KG1 (cell line): ENCODE results near the gene HHAT.

ENCODE experiments used
- DNase-seq: peaks from one replicate; lab custom pipeline; 2025; lab: John Stamatoyannopoulos, UW

Gene HHAT

DNA sequence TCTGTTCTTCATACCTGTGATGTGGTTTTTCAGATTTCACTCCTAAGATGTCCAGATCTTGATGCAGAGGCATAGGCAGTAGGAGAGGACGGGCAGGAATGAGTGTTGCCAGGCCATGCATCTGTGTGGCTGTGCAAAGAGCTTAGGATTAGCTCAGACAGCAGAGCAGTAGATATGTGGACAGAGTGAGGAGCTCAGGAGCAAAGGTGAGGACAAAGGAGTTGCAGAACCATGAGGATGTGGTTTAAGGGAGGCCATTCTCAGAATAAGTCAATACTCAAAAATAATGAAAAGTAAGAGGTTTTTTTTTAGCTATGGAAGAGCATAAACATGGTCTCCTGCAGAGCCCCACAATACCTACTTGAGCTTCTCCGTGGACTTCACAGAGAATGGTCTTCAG lies 158.3 kb downstream of the HHAT start:
- no peak for DNase-seq

DNA sequence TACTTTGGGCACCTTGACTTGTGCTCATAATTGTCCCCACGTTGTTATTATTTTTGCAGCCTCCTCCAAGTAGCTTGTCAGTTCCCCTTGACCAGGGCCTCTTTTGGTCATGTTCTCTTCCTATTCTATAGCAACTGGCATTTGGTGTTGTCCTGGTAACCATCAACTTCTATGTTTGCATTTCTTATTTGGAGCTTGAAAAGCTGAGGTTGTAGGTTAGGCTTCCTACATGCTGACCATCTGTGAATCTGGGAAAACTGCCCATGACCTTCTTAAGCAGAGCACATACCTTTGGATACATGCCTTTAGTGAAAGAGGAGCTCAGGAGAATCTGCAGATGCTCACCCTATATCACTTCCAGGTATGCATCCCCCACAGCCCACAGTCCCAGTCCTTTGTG lies 160.8 kb downstream of the HHAT start:
- DNase-seq, result no peak

DNA sequence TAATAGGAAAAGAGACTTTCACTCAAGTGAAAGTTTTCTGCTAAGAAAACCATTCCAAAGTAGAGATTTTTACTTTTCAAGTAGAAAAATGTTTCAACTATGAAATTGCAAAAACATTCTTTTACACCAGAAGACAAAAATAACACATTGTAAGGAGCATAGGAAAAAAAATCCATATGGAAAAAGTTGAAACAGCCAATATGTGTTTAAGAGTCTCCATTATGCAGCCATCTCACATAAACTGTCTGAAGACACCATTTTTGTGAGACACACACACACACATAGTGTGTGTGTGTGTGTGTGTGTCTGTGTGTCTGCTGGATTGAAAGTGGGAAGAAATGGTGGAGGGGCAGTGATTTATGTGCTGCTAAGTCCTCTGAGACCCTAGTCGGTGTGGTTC lies 162.1 kb downstream of the HHAT start:
- no peak for DNase-seq

DNA sequence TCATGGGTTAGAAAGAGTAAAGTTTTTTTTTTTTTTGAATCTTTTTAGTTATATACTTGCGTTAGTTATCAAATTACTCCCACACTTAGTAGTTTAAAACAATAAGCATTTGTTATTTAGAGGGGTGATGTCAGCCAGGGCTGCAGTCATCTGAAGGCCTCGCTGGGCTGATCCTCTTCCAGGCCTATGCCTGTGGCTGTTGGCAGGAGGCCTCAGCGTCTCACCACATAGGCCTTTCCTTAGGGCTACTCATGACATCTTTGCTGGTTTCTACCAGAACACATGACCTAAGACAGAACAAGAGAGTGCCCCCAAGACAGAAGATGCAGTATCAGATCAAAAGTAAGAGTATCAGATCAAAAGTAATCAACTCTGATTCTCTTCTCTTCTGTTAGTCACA lies 167.4 kb downstream of the HHAT start:
- DNase-seq, result no peak

DNA sequence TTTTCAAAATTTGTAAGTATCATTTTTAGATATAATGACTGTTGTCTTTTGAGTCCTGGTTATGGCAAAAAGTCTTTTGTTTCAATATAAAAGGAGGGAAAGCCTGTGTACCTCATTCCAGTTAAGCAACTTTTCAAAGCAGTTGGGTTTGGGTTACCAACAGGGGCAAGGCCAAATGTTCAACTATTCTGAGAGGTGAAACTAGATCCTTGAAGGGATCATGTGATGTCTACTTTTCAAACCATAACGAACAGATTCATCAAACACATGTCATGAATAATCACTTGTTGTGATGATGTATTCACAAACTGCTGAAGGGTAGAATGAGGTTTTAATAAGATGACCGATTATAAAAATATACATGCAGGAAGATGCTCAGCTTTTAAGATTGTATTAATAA lies 171.3 kb downstream of the HHAT start:
- DNase-seq, result no peak

DNA sequence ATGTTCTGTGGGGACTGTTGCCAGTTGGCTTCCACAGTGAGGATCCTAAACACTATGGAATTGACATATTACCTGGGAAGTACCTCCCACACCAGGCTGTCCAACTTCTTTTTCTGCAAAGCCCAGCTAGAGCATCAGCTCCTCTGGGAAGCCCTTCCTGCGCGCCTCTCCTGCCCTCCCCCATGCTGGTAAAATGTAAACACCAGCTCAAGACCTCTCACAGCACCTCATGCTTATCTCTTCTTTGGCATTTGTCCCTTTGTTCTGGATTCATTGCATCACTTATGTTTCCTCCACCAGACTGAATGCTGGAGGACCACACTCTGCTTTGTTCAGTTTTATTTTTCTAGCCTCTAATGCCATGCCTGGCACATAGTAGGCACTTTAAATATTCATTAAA lies 172.1 kb downstream of the HHAT start:
- no peak for DNase-seq

DNA sequence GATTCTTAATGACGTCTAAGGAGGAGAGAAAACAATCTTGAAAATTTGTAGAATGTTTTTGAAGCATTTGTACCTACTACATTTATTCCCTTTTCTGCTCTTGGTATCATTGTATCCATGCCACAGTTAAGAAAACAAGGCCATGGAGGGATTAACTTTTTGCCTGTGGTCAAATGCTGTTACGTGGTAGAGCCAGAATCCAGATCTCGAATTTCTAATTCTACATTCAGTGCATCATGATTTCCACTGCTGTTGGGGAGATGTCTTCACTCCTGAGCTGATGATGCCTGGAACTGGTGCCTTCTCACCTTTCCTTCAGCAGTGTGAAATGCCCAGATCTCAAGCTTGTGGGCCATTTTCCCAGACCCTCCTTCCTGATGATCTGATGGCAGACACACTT lies 175.6 kb downstream of the HHAT start:
- no peak for DNase-seq

DNA sequence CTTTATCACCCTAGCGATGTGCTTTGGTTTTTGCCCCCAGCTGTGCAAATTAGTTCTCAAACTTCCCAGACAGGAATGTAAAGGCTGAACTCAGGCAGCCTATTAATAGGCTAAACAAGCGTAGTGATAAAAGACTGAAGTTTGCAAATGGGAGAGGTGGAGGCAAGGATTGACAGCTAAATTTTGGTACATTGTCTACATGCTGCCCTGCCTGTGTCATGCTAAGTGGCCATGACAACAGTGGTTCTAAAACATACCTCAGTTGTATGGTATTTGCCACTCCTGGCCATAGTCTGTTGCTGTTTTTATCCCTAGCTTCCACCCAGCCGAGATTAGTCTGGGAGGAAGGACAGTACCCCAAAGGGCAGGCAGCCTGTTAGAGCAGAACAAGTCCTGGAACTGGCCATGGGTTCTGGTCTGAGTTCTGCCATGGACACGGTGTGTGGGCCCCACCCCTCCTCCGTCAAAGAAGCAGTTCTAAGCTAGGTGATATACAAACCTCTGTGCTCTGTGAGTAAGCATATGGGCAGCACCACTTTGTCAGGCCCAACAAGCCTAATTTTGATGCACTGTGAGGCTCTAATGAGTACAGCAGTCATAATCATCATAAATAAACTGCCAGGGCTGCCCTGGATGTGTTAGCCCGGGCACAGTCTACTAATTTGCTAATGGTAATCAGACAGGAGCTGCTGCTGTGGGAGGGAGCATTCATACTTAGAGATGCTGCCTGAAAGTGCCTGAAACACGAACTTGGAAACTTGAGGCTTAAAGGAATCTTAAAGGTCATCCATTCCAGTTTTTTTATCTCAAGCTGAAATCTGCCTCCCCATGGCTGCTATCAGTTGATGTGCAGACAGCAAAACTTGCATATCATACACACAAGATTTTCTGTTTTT lies 177.1 kb downstream of the HHAT start:
- DNase-seq, result no peak

DNA sequence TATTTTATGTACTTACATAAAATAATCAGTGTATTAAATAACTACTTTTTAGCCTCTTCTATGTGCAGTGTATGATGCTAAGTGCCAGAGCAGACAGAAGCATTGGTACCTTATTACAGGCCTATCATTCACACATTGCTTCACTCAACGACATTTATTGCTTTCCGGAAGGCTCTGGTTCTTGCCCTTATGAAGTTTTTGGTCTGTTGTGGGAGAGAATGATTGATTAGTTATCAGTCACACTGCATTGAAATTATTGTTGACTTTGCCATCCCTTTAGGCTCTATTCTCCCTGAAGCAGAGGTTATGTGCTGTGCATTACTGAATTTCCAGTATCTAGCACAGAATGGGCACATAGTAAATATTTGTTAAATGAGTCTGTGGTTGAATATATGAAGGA lies 178.0 kb downstream of the HHAT start:
- DNase-seq, result no peak

DNA sequence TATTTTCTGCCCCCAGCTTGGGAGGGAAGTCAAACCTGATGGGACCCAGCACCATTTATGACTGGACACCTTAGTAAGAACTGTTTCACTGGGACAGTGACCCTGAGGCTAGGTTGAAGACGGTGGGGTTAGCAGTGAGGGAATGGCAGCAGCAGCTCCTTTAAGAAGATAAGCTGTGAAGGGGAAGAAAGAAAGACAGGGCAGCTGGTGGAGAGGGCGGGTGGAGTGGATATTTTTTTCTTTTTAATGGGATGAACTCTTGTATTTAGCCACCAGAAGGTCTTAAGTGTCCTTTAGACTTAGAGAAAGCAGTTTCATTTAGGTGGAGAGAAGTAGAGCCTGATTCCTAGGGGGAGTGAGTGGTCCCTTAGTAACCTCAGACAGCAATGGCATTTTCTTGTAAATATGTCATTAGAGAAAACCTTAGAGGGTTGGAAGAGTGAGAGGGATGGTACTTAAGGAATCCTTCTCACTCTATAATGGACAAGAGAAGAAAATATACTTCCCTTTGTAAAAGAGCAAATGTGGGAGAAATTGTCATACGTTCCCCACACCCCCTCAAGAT lies 187.5 kb downstream of the HHAT start:
- no peak for DNase-seq

DNA sequence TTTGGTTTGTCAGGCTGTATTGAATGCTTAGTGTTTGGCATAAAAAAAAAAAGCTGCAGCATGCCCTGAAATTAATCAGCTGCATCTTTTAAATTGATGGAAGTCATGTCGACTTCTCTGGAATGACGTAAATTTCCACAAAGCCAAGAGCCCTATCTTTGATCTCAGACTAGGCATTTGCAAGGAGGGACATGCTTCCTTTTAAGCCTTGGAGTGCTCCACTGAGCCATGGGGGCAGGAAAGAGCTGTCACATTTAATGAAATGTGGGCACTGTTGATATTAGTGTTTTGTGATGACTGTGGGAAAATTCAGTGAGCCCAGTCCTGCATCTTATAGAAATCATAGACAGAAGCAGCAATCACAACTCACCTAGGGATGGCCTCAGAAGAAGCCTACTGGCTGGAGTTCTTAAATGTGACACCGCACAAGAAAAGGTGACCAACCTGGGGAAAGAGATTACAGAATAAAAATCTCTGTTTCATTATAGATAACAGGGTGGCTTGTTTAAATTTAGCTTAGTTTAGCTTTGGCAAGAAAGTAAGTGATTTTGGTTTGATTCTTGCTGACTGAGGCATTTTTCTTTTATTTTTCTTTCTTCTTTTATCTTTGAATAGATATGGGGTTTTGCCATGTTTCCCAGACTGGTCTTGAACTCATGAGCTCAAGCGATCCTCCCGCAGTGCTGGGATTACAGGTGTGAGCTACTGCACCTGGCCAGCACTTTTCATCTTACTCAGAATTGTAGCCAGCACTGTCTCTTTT lies 188.2 kb downstream of the HHAT start:
- no peak for DNase-seq

DNA sequence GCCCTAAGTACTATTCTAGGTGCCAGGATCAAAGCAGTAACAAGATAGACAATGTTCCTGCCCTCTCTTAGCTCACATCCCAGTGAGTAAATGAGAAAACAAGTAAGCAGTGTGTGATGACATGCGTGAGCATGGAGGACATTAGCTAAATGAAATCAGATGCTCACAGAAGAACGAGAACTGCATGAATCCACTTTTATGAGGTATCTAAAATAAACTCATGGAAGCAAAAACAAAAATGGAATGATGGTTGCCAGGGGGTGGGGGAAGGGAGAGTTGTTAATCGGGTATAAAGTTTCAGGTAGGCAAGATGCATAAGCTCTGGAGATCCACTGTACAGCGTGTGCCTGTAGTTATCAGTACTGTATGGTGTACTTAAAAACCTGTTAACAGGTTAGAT lies 195.1 kb downstream of the HHAT start:
- DNase-seq, result no peak

DNA sequence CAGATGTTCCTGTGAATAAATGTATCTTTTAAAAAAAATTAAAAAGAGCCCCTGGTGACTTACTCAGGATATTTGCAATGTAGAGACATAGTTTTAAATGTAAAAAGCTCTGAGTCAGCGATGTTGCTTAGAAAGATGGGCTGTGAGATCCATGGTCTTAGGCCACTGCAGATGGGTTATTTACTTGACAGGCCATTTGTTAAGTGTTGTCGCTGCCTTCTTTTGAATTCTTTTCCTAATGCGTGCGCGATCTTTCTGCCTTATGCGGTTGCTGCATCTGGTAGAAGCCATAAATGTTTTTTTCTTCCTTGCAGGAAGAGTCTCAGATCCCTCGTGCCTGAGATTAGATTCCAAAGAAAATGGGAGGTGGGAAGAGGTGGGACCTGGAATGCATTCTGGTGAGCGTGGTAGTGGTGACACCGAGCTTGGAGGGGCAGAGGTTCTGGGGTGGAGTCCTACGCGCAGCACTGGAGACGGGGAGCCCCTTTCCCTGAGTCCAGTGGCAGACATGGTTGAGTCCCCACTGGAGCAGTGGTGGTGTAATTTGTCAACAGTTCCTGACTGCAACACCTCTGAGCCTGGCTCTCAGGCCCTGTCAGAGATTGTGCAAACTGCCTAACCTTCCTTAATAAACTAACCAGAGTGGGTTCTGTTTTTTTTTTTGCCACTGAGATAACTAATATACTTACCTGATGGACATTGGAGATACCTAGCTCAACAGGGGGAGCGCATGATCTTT lies 197.2 kb downstream of the HHAT start:
- DNase-seq, result no peak

DNA sequence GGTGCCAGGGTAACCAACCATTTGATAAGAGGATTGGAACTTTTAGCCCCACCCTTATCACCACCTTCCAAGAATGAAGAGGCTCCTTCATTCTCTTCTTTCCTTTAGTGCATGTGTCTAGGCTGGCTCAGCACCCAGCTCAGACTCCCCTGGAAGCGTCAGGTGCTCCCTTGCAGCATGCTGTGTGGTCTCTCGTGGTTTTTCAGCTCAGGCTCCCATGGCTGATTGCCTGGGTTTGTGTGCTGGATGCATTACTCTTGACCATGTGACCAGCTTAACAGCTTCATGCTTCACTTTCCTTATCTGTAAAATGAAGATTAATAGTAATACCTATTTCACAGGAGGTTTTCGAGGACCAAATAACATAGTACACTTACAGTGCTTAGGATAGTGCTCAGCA lies 198.4 kb downstream of the HHAT start:
- no peak for DNase-seq

DNA sequence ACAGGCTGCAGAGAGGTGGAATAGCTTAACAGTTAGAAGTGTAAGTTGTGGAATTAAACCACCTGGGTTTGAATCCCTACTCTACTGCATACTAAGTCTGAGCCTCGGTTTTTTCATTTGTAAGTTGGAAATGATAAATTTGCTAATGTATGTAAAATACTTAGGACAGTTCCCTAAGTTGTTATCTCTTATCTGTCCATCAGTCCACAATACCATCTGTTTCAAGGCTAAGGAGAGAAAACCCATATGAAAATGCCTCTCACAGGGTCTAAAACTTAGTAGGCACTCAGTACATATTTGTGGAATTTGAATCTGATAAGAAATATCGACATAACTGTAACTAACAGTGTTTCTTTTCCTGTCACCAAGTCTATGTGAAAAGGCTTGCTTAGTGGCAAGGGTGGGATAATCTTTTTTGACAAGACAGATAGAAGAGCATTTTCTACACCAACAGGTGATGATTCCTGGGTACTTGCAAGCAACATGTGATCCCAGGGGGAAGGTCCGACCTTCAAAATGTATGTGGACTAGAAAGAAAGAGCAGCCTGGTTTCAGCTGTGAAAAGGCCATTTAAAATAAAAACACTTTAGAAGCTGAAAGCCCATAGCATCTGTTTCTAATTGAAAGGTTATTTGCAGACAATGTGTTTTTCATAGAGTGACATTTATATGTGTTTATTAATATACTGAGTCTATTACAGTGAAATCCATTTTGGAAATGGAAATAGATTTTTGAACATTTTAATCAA lies 202.9 kb downstream of the HHAT start:
- no peak for DNase-seq

DNA sequence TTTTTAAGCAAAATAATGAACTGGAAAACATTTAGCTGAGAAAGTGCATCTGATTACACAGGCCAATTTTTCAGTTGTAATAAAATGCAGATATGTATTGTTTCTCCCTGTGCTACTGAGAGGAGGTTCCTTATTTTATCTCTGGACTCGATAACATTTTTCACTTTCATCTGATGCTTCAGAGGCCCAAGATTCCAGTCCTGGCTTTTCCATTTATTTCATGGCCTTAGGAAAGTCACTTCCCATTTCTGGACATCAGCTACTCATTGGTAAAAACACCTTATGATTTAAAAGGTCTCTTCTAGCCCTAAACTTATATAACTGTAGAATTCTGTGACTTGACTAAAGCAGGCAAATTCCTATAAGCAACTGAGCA lies 203.5 kb downstream of the HHAT start:
- no peak for DNase-seq

DNA sequence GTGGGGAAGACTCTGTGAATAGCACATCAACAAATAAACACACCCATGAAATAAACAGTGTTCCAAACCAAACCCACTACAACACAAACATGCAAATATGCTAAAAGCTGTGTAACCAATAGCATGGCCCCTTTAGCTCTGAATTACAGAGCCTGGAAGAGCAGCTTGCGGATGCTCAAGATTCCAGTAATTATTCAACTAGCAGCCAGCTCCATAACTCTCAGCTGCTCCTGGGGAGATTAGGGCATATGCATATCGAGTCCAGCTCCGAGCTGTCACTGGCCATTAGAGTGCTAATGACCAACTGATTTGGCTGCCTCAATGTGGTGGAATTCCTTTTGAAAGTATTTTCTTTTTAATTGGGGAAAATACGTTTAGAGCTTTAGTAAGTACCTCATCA lies 207.1 kb downstream of the HHAT start:
- DNase-seq, result no peak

DNA sequence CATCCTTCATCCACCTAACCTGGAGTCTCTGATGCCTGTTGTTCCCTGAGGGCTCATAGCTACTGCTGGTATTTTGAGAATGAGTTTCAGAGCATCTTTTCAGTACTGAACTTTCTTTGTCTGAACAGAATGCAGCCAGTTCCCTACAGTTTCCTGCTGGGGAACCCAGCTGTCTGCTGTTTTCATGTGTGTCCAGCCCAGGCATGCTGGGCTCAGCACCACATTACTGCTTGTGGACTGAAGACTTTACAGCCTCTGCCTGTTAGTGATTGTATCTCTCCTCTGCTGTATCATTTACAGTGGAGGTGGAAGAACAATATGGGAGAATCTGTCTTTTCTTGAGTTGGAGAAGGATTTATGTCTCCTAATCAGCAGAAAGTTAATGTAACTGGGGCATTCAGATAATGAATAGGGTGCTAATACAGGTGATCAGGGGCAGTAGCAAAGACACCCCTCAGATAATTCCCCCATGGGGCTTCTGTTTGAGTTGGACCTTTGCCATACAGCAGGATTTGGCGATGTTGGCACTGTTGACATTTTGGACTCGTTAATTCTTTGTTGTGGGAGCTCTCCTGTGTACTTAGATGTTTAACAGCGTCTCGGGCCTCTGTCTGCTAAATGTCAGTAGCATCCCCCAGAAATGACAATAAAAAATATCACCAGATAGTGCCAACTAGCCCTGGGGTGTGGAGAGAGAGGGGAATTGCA lies 207.7 kb downstream of the HHAT start:
- no peak for DNase-seq

DNA sequence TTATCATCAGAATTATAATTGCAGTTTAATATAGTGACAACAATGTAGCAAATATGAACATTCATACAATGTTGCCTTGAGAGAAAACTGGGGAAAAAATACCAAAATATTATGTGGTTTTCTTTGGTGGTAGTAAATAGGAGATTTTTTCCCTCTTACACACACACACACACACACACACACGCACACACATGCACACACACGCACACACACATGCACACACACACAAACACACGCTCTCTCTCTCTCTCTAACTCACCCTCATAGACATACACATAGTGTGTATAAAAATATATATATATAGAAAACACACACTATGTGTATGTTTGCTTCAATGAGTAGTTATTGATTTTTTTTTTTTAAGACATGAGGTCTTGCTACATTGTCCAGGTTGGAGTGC lies 211.6 kb downstream of the HHAT start:
- no peak for DNase-seq

DNA sequence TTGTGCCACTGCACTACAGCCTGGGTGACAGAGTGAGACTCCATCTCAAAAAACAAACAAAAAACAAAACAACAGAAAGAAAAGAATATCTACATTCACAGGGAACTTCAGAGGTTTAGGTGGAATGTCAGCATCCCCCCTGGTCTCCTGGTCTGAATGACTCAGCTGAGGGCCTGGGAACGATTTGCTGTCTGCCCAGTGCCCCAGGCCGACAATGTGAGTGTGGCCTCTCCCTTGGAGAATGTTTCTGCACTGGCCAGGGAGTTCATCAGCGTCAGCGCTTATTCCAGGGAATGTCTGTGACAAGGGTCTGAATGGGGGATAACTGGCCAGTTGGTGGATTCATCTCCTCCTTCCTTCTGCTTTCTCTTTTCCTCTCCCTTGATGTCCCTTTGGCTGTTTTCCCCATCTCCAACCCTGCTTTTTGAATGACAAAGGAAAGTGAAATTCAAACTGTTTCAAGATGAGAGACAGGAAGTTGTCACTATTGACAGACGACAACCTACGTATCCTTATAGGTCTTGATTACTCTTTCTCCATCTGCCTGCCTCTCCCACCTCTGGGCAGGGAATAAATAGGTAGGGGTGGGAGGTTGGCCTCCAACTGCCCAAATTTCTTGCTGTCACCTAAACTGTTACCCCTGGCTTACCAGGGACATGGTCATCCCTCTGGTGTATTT lies 213.1 kb downstream of the HHAT start:
- no peak for DNase-seq

DNA sequence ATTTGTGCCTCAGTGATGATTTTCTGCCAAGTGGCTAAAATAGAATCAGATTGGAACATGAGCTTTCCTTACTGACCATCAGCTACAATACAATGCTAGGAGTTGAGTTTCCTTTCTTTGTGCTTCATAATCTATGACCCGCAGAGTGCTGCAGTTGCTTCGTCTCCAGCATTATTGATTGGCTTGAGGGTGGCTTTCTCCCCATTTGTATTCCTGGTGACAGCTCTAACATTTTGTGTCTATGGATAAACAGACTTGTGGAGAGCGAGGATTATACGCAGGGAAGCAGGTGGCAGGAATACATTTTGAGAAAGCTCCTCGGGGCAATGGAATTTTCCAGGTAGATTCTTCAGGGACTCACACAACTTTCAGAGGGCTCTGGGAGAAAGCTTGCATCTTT lies 223.2 kb downstream of the HHAT start:
- DNase-seq, result no peak
